HepG2 (cell line): Measurements from ENCODE around the gene PRXL2A. TPM values are rescaled to one million over a fixed set of nuclear protein-coding genes. Genes with fewer than 3 reads are reported as not detected.

Source experiments
- ATAC-seq: fragments of 200-7000 bp; cut with Tn5 transposase; 3 replicates; pipeline ENCODE4 v1.9.1; 2020; ENCODE audit warnings: mild to moderate bottlenecking, moderate library complexity
- BruUV-seq: library from RNA; stranded (reverse); fragments of 400-500 nt; replicated peaks from 2 replicates; lab custom pipeline; 2021; lab: Mats Ljungman, UMichigan
- CTCF ChIA-PET: fragments of 300-600 bp; formaldehyde crosslinking; extraction: SDS; loops from one replicate; lab custom pipeline; 2021; ENCODE audit warnings: low total read pairs, inconsistent platforms, low intra/inter-chr PET ratio; lab: Yijun Ruan, JAX
- POLR2A ChIA-PET: fragments of 350-600 bp; sonication (Branson Sonifier 250); formaldehyde crosslinking; loops from one replicate; lab custom pipeline; 2020; ENCODE audit warnings: antibody characterized with exemption, inconsistent platforms; lab: Yijun Ruan, JAX
- DNase-seq: peaks from one replicate; pipeline ENCODE4 v3.0.0-alpha.2; 2015; ENCODE audit warnings: low spot score
- FAIRE-seq: peaks from 3 replicates; lab custom pipeline; 2011; peaks lifted over from hg19 to GRCh38; lab: Jason Lieb, UNC
- H2AFZ ChIP-seq: one replicate; pipeline ENCODE4 v1.6.1; 2011; ENCODE audit warnings: low read length, inconsistent platforms
- H3K27ac ChIP-seq: fragments of 300-600 bp; 3 replicates; pipeline ENCODE4 v1.8.0; 2011; ENCODE audit warnings: mixed run types, mild to moderate bottlenecking, mixed read lengths, low read length, inconsistent platforms; ENCODE audit not compliant: insufficient read depth; ENCODE audit errors: extremely low read length
- H3K27me3 ChIP-seq, 2 experiments: fragments of 200-600 bp in 1 of 2; 2 replicates in 1 of 2; 3 replicates in 1 of 2; pipeline versions ENCODE4 v1.6.0 to v1.8.0; 2011; ENCODE audit warnings: low read length in 2 of 2, mild to moderate bottlenecking in 2 of 2, moderate library complexity in 2 of 2, inconsistent platforms in 1 of 2; ENCODE audit not compliant: insufficient read depth in 2 of 2, control insufficient read depth in 1 of 2
- H3K36me3 ChIP-seq, 2 experiments: fragments of 200-600 bp in 1 of 2; replicated peaks in 1 of 2; 2 replicates in 1 of 2; 3 replicates in 1 of 2; pipeline versions ENCODE4 v1.5.1 to v1.8.0; 2011; ENCODE audit warnings: low read length in 2 of 2, inconsistent platforms in 1 of 2; ENCODE audit not compliant: insufficient read depth in 2 of 2, control insufficient read depth in 1 of 2
- H3K4me1 ChIP-seq: 2 replicates; pipeline ENCODE4 v1.5.1; 2012; ENCODE audit warnings: low read length, inconsistent platforms; ENCODE audit not compliant: insufficient read depth
- H3K4me2 ChIP-seq: 2 replicates; pipeline ENCODE4 v1.6.0; 2011; ENCODE audit warnings: low read depth, low read length, inconsistent platforms
- H3K4me3 ChIP-seq, 3 experiments: fragments of 200-600 bp in 1 of 3; sonication (generic), shearing (Covaris generic) in 1 of 3; replicated peaks in 1 of 3; 2 replicates each; pipeline ENCODE4 v1.5.1; 2011 to 2016; ENCODE audit warnings: low read length in 3 of 3, inconsistent platforms in 2 of 3, low read depth in 2 of 3, mild to moderate bottlenecking in 2 of 3, control low read depth in 1 of 3, mixed read lengths in 1 of 3; ENCODE audit not compliant: insufficient read depth in 1 of 3
- H3K79me2 ChIP-seq: one replicate; pipeline ENCODE4 v1.6.1; 2011; ENCODE audit warnings: low read length, inconsistent platforms; ENCODE audit not compliant: insufficient read depth
- H3K9ac ChIP-seq: 2 replicates; pipeline ENCODE4 v1.6.0; 2011; ENCODE audit warnings: mild to moderate bottlenecking, low read depth, low read length, inconsistent platforms; ENCODE audit not compliant: insufficient read depth
- H3K9me3 ChIP-seq: 2 replicates; pipeline ENCODE4 v1.5.1; 2012; ENCODE audit warnings: mild to moderate bottlenecking, low read length
- H4K20me1 ChIP-seq: 2 replicates; pipeline ENCODE4 v1.6.0; 2011; ENCODE audit warnings: inconsistent platforms, mild to moderate bottlenecking, low read length, moderate library complexity; ENCODE audit not compliant: insufficient read depth
- CEBPZ ChIP-seq: IDR thresholded peaks from 2 replicates; pipeline ENCODE4 v1.6.1; 2012; ENCODE audit warnings: low read length, improper control_type of control experiment
- CENPX ChIP-seq: sonication (generic); formaldehyde crosslinking; IDR thresholded peaks from 2 replicates; pipeline ENCODE4 v1.9.0; 2021; ENCODE audit warnings: mild to moderate bottlenecking, missing genetic modification reagents, moderate library complexity
- HCFC1 ChIP-seq: fragments of 150-350 bp; IDR thresholded peaks from 2 replicates; pipeline ENCODE4 v1.6.1; 2014; ENCODE audit warnings: low read depth, low read length
- KAT8 ChIP-seq: IDR thresholded peaks from 2 replicates; pipeline ENCODE4 v1.6.1; 2016; ENCODE audit warnings: missing genetic modification reagents, missing compliant biosample characterization
- KDM6A ChIP-seq: IDR thresholded peaks from 2 replicates; pipeline ENCODE4 v1.6.1; 2016; ENCODE audit warnings: low read depth
- TAF1 ChIP-seq: sonication (generic); formaldehyde crosslinking; IDR thresholded peaks from 2 replicates; pipeline ENCODE4 v1.4.0; 2020; ENCODE audit warnings: missing genetic modification reagents
- U2AF2 ChIP-seq: fragments of 200-400 bp; formaldehyde crosslinking; IDR thresholded peaks from 2 replicates; pipeline ENCODE4 v1.6.1; 2017; ENCODE audit warnings: low read depth, mild to moderate bottlenecking, low read length
- WGBS: methylation state at CpG from one replicate; pipeline ENCODE4 v1.1.6; 2017; ENCODE audit warnings: low lambda C conversion rate; 5-methylcytosine and 5-hydroxymethylcytosine counted together
- in situ Hi-C: cut with HindIII; loops from 2 replicates; pipeline ENCODE4 v1.10.0; 2017; ENCODE audit warnings: low pct_unique_long_range_greater_than_20kb; ENCODE audit not compliant: extremely low pct_ligation_motif_present
- intact Hi-C: fragments of 100-400 bp; cut with micrococcal nuclease; formaldehyde crosslinking; loops from one replicate; pipeline ENCODE4 v1.10.0; 2022; ENCODE audit not compliant: unreplicated experiment
- polyA plus RNA-seq, 8 experiments: library from polyadenylated mRNA; depleted of rRNA in 3 of 8; stranded (reverse) in 7 of 8; unstranded in 1 of 8; fragments of >200 nt; fragmentation: Illumina TruSeq in 4 of 8; extraction: Trizol in 4 of 8; gene quantifications; 2 replicates each; pipeline versions ENCODE4 v1.2.1 to v1.2.3, GENCODE V29; 2011 to 2016; ENCODE audit warnings: low read depth in 4 of 8, missing spikeins in 1 of 8, mixed read lengths in 1 of 8; ENCODE audit not compliant: insufficient read depth in 1 of 8
- total RNA-seq, 5 experiments: library from RNA; depleted of rRNA; stranded (reverse); fragments of >200 nt; fragmentation: Illumina TruSeq; extraction: Trizol; gene quantifications; 2 replicates each; pipeline ENCODE4 v1.2.3, GENCODE V29; 2016; ENCODE audit warnings: low read depth in 1 of 5
- TF ChIP-seq, protein P1 (sequence below): sonication (generic); formaldehyde crosslinking; IDR thresholded peaks from 2 replicates; pipeline ENCODE4 v1.5.1; 2020; ENCODE audit warnings: mild to moderate bottlenecking, missing genetic modification reagents, moderate library complexity

The PRXL2A gene
- total and polyA plus RNA-seq, 2 of the 13 experiments (the other 11 are each of a cell fraction or from before 2014, with no cell fraction given): 43.9 to 79.9 TPM

DNA sequence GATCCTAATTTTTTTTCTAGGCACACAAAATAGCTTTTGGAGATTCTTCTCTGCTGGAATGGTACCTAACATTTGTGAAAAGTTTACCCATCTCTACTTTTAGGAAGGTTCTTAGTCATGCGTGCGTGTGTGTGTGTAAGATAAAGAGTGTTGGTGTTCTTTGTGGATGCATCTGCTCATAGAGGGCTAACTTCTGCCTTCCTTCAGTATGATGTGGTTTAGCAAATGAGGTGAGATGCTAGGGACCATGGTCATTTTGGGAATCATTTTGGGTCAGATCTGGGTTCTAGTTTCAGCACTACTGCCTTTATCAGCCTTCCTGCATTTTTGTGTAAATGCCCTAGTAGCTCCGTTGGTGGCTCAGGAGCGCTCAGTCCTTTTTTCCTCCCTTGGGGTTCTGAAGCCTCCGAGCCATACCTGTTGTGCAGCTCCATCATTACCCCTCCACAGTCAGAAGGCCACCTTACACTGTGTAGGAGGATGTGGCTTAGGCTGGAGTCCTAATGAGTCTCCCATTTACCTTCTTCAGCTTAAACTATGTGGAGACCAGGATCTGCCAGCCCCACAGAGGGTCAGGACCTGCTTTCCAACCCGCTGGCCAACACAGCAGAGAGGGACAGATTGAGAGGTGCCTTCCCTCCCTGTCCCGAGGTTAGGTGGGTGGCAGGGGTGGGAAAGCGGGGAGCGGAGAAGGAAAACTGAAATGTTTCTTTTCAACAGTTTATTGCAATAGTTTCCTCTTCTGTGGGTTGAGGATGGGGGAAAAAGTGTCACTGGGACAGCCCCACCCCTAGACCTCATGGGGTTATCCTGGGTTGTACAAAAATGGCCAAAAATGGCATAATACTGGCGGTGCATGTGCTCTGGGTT is 77.0 kb downstream of the PRXL2A start:
- H3K4me1 ChIP-seq: peaks cover 77% of the 10 kb centered on the region
- H3K79me2 ChIP-seq: peaks cover 88% of the 10 kb centered on the region

GRCh38 chr10:80485946-80486764 is 77.8 kb downstream of the PRXL2A start:
- no TSS peak for BruUV-seq
- CTCF ChIA-PET: no interaction called here
- no peak overlapping the region for H3K4me2 ChIP-seq
- H3K79me2 ChIP-seq: peaks cover 92% of the 10 kb centered on the region
- peak overlapping the region; percentile 9 for H3K27ac ChIP-seq
- ATAC-seq (no peak), FAIRE-seq (no peak), DNase-seq (no peak)
- H3K36me3 ChIP-seq: peaks cover 11 to 32% of the 10 kb centered on the region in 2 experiments; a peak in 4 of 5 replicates
- no peaks in the 10 kb centered on the region; the same call in none of the 2 replicates for H4K20me1 ChIP-seq
- H3K4me1 ChIP-seq: peaks cover 86% of the 10 kb centered on the region
- H2AFZ ChIP-seq: no peak overlapping the region
- no peak overlapping the region for H3K9ac ChIP-seq
- intact Hi-C loops: no loop called here
- no peaks in the 10 kb centered on the region for H3K9me3 ChIP-seq
- POLR2A ChIA-PET: no interaction called here
- in situ Hi-C loops: no loop called here
- no peak overlapping the region for H3K4me3 ChIP-seq
- H3K27me3 ChIP-seq: no peaks in the 10 kb centered on the region
- 89% methylated on average over 15 of the region's 17 CpGs for WGBS
- TF ChIP-seq HCFC1 (no peak), CENPX (no peak), TAF1 (no peak), KAT8 (no peak), U2AF2 (no peak), CEBPZ (no peak)
- TF ChIP-seq, protein P1, sequence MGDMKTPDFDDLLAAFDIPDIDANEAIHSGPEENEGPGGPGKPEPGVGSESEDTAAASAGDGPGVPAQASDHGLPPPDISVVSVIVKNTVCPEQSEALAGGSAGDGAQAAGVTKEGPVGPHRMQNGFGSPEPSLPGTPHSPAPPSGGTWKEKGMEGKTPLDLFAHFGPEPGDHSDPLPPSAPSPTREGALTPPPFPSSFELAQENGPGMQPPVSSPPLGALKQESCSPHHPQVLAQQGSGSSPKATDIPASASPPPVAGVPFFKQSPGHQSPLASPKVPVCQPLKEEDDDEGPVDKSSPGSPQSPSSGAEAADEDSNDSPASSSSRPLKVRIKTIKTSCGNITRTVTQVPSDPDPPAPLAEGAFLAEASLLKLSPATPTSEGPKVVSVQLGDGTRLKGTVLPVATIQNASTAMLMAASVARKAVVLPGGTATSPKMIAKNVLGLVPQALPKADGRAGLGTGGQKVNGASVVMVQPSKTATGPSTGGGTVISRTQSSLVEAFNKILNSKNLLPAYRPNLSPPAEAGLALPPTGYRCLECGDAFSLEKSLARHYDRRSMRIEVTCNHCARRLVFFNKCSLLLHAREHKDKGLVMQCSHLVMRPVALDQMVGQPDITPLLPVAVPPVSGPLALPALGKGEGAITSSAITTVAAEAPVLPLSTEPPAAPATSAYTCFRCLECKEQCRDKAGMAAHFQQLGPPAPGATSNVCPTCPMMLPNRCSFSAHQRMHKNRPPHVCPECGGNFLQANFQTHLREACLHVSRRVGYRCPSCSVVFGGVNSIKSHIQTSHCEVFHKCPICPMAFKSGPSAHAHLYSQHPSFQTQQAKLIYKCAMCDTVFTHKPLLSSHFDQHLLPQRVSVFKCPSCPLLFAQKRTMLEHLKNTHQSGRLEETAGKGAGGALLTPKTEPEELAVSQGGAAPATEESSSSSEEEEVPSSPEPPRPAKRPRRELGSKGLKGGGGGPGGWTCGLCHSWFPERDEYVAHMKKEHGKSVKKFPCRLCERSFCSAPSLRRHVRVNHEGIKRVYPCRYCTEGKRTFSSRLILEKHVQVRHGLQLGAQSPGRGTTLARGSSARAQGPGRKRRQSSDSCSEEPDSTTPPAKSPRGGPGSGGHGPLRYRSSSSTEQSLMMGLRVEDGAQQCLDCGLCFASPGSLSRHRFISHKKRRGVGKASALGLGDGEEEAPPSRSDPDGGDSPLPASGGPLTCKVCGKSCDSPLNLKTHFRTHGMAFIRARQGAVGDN (CRISPR knock-in tag): peak; percentile 15; the same call in 1 of the 2 replicates

More for the DNA sequence above, 77.0 kb downstream of the PRXL2A start:
- H4K20me1 ChIP-seq: no peaks in the 10 kb centered on the region; the same call in 1 of the 2 replicates
- no peaks in the 10 kb centered on the region for H3K27me3 ChIP-seq
- no peak overlapping the region for H2AFZ ChIP-seq
- ChIA-PET POLR2A (no interaction called here), CTCF (no interaction called here)
- DNase-seq: no peak
- no peak overlapping the region for H3K4me3 ChIP-seq
- H3K36me3 ChIP-seq: peaks cover 11 to 24% of the 10 kb centered on the region in 2 experiments; a peak in 4 of 5 replicates
- 89% methylated on average over 10 of the region's 10 CpGs for WGBS
- no peak overlapping the region for H3K27ac ChIP-seq
- in situ Hi-C loops (no loop called here), intact Hi-C loops (no loop called here)
- no peak for TF ChIP-seq KDM6A (CRISPR knock-in tag)
- no peak overlapping the region for H3K9ac ChIP-seq
- H3K4me2 ChIP-seq: no peak overlapping the region
- no peaks in the 10 kb centered on the region for H3K9me3 ChIP-seq
- no peak for ATAC-seq
- no TSS peak for BruUV-seq
- no peak for FAIRE-seq
